K562 (cell line): Measurements from ENCODE around the gene KLK3. TPM values are rescaled to one million over a fixed set of nuclear protein-coding genes. Genes with fewer than 3 reads are reported as not detected.

Experiments used
- C11orf30 ChIP-seq: fragments of 450-650 bp; IDR thresholded peaks from 2 replicates; pipeline ENCODE4 v1.6.1; 2016; ENCODE audit warnings: low read depth, mild to moderate bottlenecking
- CBFB ChIP-seq: sonication (generic); formaldehyde crosslinking; IDR thresholded peaks from 2 replicates; pipeline ENCODE4 v1.4.0; 2020; ENCODE audit warnings: mild to moderate bottlenecking, missing genetic modification reagents
- CBX8 ChIP-seq: fragments of 200-600 bp; sonication (generic); IDR thresholded peaks from 2 replicates; pipeline ENCODE4 v1.6.1; 2012; ENCODE audit warnings: borderline replicate concordance, mixed run types, low read depth, mild to moderate bottlenecking, moderate library complexity, mixed read lengths, low read length, control low read depth, inconsistent platforms; ENCODE audit not compliant: poor library complexity, severe bottlenecking; ENCODE audit errors: extremely low read depth
- CEBPB ChIP-seq: fragments of 450-650 bp; IDR thresholded peaks from 2 replicates; pipeline ENCODE4 v1.6.1; 2016; ENCODE audit warnings: missing genetic modification characterization, missing compliant biosample characterization
- FOXA1 ChIP-seq: fragments of 450-650 bp; IDR thresholded peaks from 2 replicates; pipeline ENCODE4 v1.6.1; 2016; ENCODE audit warnings: mild to moderate bottlenecking, borderline replicate concordance
- FOXK1 ChIP-seq: sonication (generic); formaldehyde crosslinking; IDR thresholded peaks from 2 replicates; pipeline ENCODE4 v1.8.0; 2022; ENCODE audit warnings: missing genetic modification reagents, mild to moderate bottlenecking, borderline replicate concordance
- FUS ChIP-seq: fragments of 200-400 bp; formaldehyde crosslinking; optimal IDR thresholded peaks from 2 replicates; pipeline ENCODE3; 2017; ENCODE audit warnings: low read depth, low read length
- MBD2 ChIP-seq: sonication (generic); IDR thresholded peaks from 2 replicates; pipeline ENCODE4 v1.6.1; 2016; ENCODE audit warnings: low read depth, borderline replicate concordance
- NCOA4 ChIP-seq: fragments of 450-650 bp; IDR thresholded peaks from 2 replicates; pipeline ENCODE4 v1.6.1; 2018; ENCODE audit warnings: mild to moderate bottlenecking; ENCODE audit not compliant: partially characterized antibody
- NELFE ChIP-seq: IDR thresholded peaks from 2 replicates; pipeline ENCODE4 v1.6.1; 2011; ENCODE audit warnings: mild to moderate bottlenecking; ENCODE audit not compliant: insufficient read depth, insufficient read length
- PCBP1 ChIP-seq: fragments of 200-400 bp; formaldehyde crosslinking; IDR thresholded peaks from 2 replicates; pipeline ENCODE4 v1.6.1; 2018; ENCODE audit warnings: mild to moderate bottlenecking, low read depth, low read length; ENCODE audit not compliant: poor library complexity, severe bottlenecking
- RBM39 ChIP-seq: fragments of 200-400 bp; formaldehyde crosslinking; optimal IDR thresholded peaks from 2 replicates; pipeline ENCODE3; 2018; ENCODE audit warnings: low read depth, low read length
- ZNF507 ChIP-seq: conservative IDR thresholded peaks from 2 replicates; pipeline ENCODE4 v1.6.1; 2017; ENCODE audit warnings: missing genetic modification characterization, missing compliant biosample characterization
- ZNF584 ChIP-seq: fragments of 200-800 bp; sonication (Bioruptor generic); IDR thresholded peaks from 2 replicates; pipeline ENCODE4 v1.6.1; 2016; ENCODE audit warnings: low read depth, mild to moderate bottlenecking, missing genetic modification characterization, missing compliant biosample characterization
- polyA plus RNA-seq, 8 experiments: library from polyadenylated mRNA; depleted of rRNA in 4 of 8; stranded (reverse) in 5 of 8; unstranded in 3 of 8; fragments of >200 nt; fragmentation: Nextera tagmentation in 2 of 8; fragmentation: Illumina TruSeq in 1 of 8; extraction: Ambion mirVana in 2 of 8; extraction: Trizol in 1 of 8; gene quantifications; 2 replicates each; pipeline versions ENCODE4 v1.2.1 to v1.2.3, GENCODE V29; 2011 to 2014; ENCODE audit warnings: inconsistent platforms in 1 of 8, missing spikeins in 1 of 8
- total RNA-seq, 7 experiments: library from RNA; depleted of rRNA in 6 of 7; stranded (reverse); fragments of >200 nt in 6 of 7; fragmentation: Illumina TruSeq in 2 of 7; extraction: Trizol in 2 of 7; gene quantifications; 2 replicates each; pipeline versions ENCODE4 v1.2.1 to v1.2.3, GENCODE V29; 2011 to 2021; ENCODE audit warnings: low replicate concordance in 1 of 7
- TF ChIP-seq, protein P1 (sequence below): IDR thresholded peaks from 2 replicates; pipeline ENCODE4 v1.6.1; 2011; ENCODE audit warnings: borderline replicate concordance, low read depth, mild to moderate bottlenecking, moderate library complexity, low read length; ENCODE audit not compliant: insufficient read depth, poor library complexity, severe bottlenecking
- TF ChIP-seq, protein P2 (sequence below), 2 experiments: fragments of 450-650 bp in 1 of 2; IDR thresholded peaks; 2 replicates each; pipeline ENCODE4 v1.6.1; 2011 to 2017; ENCODE audit warnings: low read depth in 2 of 2, antibody characterized with exemption in 1 of 2, borderline replicate concordance in 1 of 2, low read length in 1 of 2, mild to moderate bottlenecking in 1 of 2, mixed read lengths in 1 of 2; ENCODE audit not compliant: control insufficient read depth in 1 of 2
- TF ChIP-seq, protein P3 (sequence below): fragments of 450-650 bp; formaldehyde crosslinking; IDR thresholded peaks from 2 replicates; pipeline ENCODE4 v1.4.0; 2020; ENCODE audit warnings: mild to moderate bottlenecking, mixed read lengths
- TF ChIP-seq, protein P4 (sequence below): fragments of 450-650 bp; IDR thresholded peaks from 2 replicates; pipeline ENCODE4 v1.6.1; 2016; ENCODE audit warnings: antibody characterized with exemption

Gene KLK3
- total and polyA plus RNA-seq, 9 of the 15 experiments (the other 6 are each of a cell fraction or from before 2014, with no cell fraction given): not detected

DNA sequence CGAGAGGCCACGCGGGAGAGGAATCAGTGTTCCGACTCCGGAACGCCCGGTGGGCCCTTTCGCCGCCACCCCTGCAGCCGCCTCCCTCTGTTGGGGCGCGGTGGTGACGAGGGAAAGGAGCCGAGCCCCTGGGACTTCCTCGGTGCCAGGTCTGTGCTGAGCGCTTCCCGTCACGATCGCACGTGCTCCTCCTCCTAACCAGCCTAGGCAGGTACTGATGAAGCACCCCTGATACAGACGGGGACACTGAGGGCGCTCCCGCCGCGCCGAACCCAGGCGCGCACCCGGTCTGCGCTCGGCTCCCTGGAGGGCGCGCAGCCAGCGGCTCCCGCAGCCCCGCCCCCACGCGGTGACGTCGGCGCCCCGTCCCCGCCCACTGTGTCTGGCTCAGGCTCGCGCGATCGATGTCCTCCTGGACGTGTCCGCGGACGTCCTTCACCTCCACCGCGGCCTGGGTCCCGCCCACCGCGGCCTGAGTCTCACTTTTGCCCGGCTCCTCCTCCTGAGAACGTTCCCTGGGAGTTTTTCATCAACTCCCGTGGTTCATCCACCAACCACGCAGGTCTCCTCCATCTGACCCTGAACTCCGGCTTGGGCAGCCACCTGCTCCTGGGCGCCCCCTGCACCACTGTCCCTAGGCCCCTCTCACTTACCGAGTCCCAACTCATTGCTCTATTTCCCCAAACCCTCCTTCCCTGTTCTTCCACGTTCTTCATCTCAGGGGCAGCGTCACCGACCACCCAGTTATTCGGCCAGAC lies 18.8 kb upstream of the KLK3 start (continued):
- TF ChIP-seq, protein P1, sequence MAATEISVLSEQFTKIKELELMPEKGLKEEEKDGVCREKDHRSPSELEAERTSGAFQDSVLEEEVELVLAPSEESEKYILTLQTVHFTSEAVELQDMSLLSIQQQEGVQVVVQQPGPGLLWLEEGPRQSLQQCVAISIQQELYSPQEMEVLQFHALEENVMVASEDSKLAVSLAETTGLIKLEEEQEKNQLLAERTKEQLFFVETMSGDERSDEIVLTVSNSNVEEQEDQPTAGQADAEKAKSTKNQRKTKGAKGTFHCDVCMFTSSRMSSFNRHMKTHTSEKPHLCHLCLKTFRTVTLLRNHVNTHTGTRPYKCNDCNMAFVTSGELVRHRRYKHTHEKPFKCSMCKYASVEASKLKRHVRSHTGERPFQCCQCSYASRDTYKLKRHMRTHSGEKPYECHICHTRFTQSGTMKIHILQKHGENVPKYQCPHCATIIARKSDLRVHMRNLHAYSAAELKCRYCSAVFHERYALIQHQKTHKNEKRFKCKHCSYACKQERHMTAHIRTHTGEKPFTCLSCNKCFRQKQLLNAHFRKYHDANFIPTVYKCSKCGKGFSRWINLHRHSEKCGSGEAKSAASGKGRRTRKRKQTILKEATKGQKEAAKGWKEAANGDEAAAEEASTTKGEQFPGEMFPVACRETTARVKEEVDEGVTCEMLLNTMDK: no peak
- TF ChIP-seq FOXK1 (CRISPR knock-in tag) (no peak), FOXA1 (no peak), NCOA4 (no peak), CBFB (CRISPR knock-in tag) (no peak), C11orf30 (no peak), CEBPB (tag) (no peak), MBD2 (0 out of 2 replicates have a peak, but pooled peaks have one; percentile 45), ZNF584 (no peak), CBX8 (no peak), RBM39 (no peak), PCBP1 (no peak), ZNF507 (tag) (no peak), NELFE (no peak), FUS (no peak)
- TF ChIP-seq, protein P2, sequence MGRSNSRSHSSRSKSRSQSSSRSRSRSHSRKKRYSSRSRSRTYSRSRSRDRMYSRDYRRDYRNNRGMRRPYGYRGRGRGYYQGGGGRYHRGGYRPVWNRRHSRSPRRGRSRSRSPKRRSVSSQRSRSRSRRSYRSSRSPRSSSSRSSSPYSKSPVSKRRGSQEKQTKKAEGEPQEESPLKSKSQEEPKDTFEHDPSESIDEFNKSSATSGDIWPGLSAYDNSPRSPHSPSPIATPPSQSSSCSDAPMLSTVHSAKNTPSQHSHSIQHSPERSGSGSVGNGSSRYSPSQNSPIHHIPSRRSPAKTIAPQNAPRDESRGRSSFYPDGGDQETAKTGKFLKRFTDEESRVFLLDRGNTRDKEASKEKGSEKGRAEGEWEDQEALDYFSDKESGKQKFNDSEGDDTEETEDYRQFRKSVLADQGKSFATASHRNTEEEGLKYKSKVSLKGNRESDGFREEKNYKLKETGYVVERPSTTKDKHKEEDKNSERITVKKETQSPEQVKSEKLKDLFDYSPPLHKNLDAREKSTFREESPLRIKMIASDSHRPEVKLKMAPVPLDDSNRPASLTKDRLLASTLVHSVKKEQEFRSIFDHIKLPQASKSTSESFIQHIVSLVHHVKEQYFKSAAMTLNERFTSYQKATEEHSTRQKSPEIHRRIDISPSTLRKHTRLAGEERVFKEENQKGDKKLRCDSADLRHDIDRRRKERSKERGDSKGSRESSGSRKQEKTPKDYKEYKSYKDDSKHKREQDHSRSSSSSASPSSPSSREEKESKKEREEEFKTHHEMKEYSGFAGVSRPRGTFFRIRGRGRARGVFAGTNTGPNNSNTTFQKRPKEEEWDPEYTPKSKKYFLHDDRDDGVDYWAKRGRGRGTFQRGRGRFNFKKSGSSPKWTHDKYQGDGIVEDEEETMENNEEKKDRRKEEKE (IDR thresholded peaks at IDR 0.05; ENCODE audit: borderline replicate concordance in 1 of 2, control insufficient read depth in 1 of 2, low read depth in 2 of 2, low read length in 1 of 2): no peak
- TF ChIP-seq, protein P3, sequence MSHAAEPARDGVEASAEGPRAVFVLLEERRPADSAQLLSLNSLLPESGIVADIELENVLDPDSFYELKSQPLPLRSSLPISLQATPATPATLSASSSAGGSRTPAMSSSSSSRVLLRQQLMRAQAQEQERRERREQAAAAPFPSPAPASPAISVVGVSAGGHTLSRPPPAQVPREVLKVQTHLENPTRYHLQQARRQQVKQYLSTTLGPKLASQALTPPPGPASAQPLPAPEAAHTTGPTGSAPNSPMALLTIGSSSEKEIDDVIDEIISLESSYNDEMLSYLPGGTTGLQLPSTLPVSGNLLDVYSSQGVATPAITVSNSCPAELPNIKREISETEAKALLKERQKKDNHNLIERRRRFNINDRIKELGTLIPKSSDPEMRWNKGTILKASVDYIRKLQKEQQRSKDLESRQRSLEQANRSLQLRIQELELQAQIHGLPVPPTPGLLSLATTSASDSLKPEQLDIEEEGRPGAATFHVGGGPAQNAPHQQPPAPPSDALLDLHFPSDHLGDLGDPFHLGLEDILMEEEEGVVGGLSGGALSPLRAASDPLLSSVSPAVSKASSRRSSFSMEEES (CRISPR knock-in tag): no peak
- TF ChIP-seq, protein P4, sequence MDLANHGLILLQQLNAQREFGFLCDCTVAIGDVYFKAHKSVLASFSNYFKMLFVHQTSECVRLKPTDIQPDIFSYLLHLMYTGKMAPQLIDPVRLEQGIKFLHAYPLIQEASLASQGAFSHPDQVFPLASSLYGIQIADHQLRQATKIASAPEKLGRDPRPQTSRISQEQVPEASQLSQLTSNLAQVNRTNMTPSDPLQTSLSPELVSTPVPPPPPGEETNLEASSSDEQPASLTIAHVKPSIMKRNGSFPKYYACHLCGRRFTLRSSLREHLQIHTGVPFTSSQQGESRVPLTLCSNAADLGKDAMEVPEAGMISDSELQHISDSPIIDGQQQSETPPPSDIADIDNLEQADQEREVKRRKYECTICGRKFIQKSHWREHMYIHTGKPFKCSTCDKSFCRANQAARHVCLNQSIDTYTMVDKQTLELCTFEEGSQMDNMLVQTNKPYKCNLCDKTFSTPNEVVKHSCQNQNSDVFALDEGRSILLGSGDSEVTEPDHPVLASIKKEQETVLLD: no peak
